Measurements from ENCODE around the gene IFIH1.

The IFIH1 gene

GRCh38 chr2:162318328-162319180 lies at the start of gene IFIH1:
TSS of gene IFIH1 (minus strand) at chr2:162318684. CDS start at chr2:162318307, 377 bp downstream.
- DNase-seq, result peak; percentile 85

GRCh38 chr2:162365392-162365791 lies 46.9 kb upstream of the IFIH1 start:
- no peak for DNase-seq

- no peak for DNase-seq
Measured at GRCh38 chr2:162344617-162344950, 26.1 kb upstream of the IFIH1 start.

- DNase-seq, result peak; percentile 96
Measured at GRCh38 chr2:162343824-162344616, 25.5 kb upstream of the IFIH1 start, which contains the start of gene GCA. TSS of gene GCA (plus strand) at chr2:162344132. CDS start at chr2:162344249, 117 bp downstream.

- no peak for DNase-seq
Measured at GRCh38 chr2:162343492-162343823, 25.0 kb upstream of the IFIH1 start.

GRCh38 chr2:162342841-162343240 lies 24.4 kb upstream of the IFIH1 start:
- DNase-seq, result no peak

- DNase-seq, result no peak
Measured at GRCh38 chr2:162342321-162342720, 23.8 kb upstream of the IFIH1 start.

- no peak for DNase-seq
Measured at GRCh38 chr2:162340822-162341221, 22.3 kb upstream of the IFIH1 start.

GRCh38 chr2:162337868-162338267 lies 19.4 kb upstream of the IFIH1 start:
- DNase-seq, result no peak

GRCh38 chr2:162333968-162334367 lies 15.5 kb upstream of the IFIH1 start:
- peak; percentile 13 for DNase-seq

GRCh38 chr2:162330881-162331280 lies 12.4 kb upstream of the IFIH1 start:
- DNase-seq, result no peak

GRCh38 chr2:162328424-162329157 lies 10.1 kb upstream of the IFIH1 start:
- no peak for DNase-seq

- DNase-seq, result no peak
Measured at GRCh38 chr2:162327806-162328205, 9.3 kb upstream of the IFIH1 start.

GRCh38 chr2:162327134-162327769 lies 8.8 kb upstream of the IFIH1 start:
- DNase-seq, result no peak

- no peak for DNase-seq
Measured at GRCh38 chr2:162324953-162325352, 6.5 kb upstream of the IFIH1 start.

- no peak for DNase-seq
Measured at GRCh38 chr2:162320864-162321517, 2.5 kb upstream of the IFIH1 start.

- DNase-seq, result no peak
Measured at GRCh38 chr2:162317861-162318327, 590 bp downstream of the IFIH1 start.

GRCh38 chr2:162317058-162317742 lies 1.3 kb downstream of the IFIH1 start:
- no peak for DNase-seq

GRCh38 chr2:162316590-162316989 lies 1.9 kb downstream of the IFIH1 start:
- no peak for DNase-seq

GRCh38 chr2:162315938-162316337 lies 2.5 kb downstream of the IFIH1 start:
- DNase-seq, result no peak

- no peak for DNase-seq
Measured at GRCh38 chr2:162312853-162313252, 5.6 kb downstream of the IFIH1 start.

All from GDM1 (cell line).